Gastrocnemius medialis (tissue), 4 donors: ENCODE measurements around the gene IMPDH1. TPM values are rescaled to one million over a fixed set of nuclear protein-coding genes. Genes with fewer than 3 reads are reported as not detected.

Source experiments
- ATAC-seq, 2 donors: fragments of 150-250 bp; one replicate each; pipeline ENCODE4 v1.9.1; 2016
- DNase-seq, 2 donors: peaks; one replicate each; pipeline ENCODE4 v3.0.0-alpha.2; 2019
- H3K27ac ChIP-seq, 4 donors: fragments of 200-600 bp; sonication (generic); 1 replicate in 1 of 4; 2 replicates in 3 of 4; pipeline ENCODE4 v1.5.1; 2016 to 2018; ENCODE audit warnings: mild to moderate bottlenecking in 2 of 4, moderate library complexity in 1 of 4
- H3K27me3 ChIP-seq, 3 donors: fragments of 200-600 bp; sonication (generic) in 2 of 3; 1 replicate in 1 of 3; 2 replicates in 2 of 3; pipeline versions ENCODE4 v1.5.1 to v1.6.0; 2016 to 2019; ENCODE audit warnings: mild to moderate bottlenecking in 1 of 3, moderate library complexity in 1 of 3
- H3K36me3 ChIP-seq, 2 donors: fragments of 200-600 bp; sonication (generic) in 1 of 2; one replicate each; pipeline ENCODE4 v1.5.1; 2017 to 2018
- H3K4me1 ChIP-seq, 2 donors: fragments of 200-600 bp; sonication (generic) in 1 of 2; one replicate each; pipeline ENCODE4 v1.5.1; 2016 to 2017; ENCODE audit warnings: mild to moderate bottlenecking in 2 of 2
- H3K4me3 ChIP-seq, 4 donors: fragments of 200-600 bp; sonication (generic) in 3 of 4; 1 replicate in 1 of 4; 2 replicates in 3 of 4; pipeline ENCODE4 v1.5.1; 2016 to 2019; ENCODE audit warnings: mild to moderate bottlenecking in 2 of 4
- H3K9me3 ChIP-seq, 3 donors: fragments of 200-600 bp; sonication (generic) in 2 of 3; 1 replicate in 1 of 3; 2 replicates in 2 of 3; pipeline ENCODE4 v1.5.1; 2016 to 2019
- POLR2A ChIP-seq, 2 donors: fragments of 450-650 bp; IDR thresholded peaks; one replicate each; pipeline ENCODE4 v1.6.1; 2017; ENCODE audit warnings: antibody characterized with exemption in 2 of 2, mild to moderate bottlenecking in 2 of 2, moderate library complexity in 2 of 2
- in situ Hi-C, 4 donors: fragments of 200-750 bp; cut with MboI; loops; one replicate each; pipeline versions ENCODE4 v1.15.0 to v1.8.0; 2017; ENCODE audit warnings: low sequenced_read_pairs in 4 of 4
- intact Hi-C: fragments of 100-400 bp; cut with DNase I; formaldehyde crosslinking; loops from one replicate; pipeline ENCODE4 v1.15.1; 2023; ENCODE audit warnings: low total_unique reads
- total RNA-seq, 4 donors: library from RNA; depleted of rRNA; stranded (reverse); fragments of >200 nt; gene quantifications; one replicate each; pipeline versions ENCODE4 v1.1.0 to v1.2.3, GENCODE V29; 2016
- TF ChIP-seq, protein P1 (sequence below), 5 experiments: fragments of 450-650 bp in 3 of 5; fragments of 200-600 bp in 2 of 5; sonication (generic) in 2 of 5; IDR thresholded peaks in 4 of 5; conservative IDR thresholded peaks in 1 of 5; 1 replicate in 4 of 5; 2 replicates in 1 of 5; pipeline ENCODE4 v1.5.1; 2016 to 2019; ENCODE audit warnings: antibody characterized with exemption in 5 of 5, mild to moderate bottlenecking in 3 of 5, moderate library complexity in 3 of 5

The IMPDH1 gene
- total RNA-seq, 4 donors from 2014 or later: 4.0 to 7.1 (median 4.9) TPM

DNA sequence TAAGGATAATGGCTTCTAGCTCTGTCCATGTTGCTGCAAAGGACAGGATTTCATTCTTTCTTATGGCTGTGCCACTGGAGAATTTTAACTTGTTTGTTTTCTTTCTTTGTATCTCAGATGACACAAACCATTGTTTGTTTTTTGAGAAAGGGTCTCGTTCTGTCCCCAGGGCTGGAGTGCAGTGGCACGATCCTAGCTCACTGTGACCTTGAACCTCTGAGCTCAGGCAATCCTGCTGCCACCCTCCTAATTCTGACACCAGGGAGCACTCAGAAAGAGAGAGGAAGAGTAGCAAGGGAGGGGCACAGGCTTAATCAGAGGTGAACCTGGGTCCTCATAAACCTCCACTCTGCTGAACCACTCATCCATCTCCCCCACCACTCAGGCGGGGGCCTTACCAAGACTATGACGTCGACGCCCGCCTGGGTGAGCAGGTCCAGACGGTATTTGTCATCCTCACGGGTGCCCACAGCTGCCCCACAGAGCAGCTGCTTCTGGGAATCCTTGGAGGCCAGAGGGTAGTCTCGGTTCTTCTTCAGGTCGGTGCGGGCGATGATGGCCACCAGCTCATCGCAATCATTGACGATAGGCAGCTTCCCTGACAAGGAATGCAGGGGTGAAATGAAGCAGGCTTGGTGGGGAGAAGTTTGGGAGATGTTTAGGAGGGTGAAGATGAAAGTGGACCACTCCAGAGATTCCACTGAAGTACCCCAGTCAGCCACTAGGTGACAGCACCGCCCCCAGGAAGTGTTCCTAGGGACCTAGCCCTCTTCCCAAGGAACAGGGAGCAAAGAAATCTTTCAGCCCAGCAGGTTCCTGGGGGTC lies 11.6 kb downstream of the IMPDH1 start:
- Histone ChIP-seq H3K9me3 (no peaks in the 10 kb centered on the region), H3K27me3 (no peaks in the 10 kb centered on the region), H3K4me3 (no peak overlapping the region), H3K27ac (no peak overlapping the region), H3K4me1 (no peaks in the 10 kb centered on the region), H3K36me3 (peaks cover 0 to 14% of the 10 kb centered on the region in 2 donors)
- no peak for TF ChIP-seq POLR2A (IDR thresholded peaks at IDR 0.05)
- TF ChIP-seq, protein P1, sequence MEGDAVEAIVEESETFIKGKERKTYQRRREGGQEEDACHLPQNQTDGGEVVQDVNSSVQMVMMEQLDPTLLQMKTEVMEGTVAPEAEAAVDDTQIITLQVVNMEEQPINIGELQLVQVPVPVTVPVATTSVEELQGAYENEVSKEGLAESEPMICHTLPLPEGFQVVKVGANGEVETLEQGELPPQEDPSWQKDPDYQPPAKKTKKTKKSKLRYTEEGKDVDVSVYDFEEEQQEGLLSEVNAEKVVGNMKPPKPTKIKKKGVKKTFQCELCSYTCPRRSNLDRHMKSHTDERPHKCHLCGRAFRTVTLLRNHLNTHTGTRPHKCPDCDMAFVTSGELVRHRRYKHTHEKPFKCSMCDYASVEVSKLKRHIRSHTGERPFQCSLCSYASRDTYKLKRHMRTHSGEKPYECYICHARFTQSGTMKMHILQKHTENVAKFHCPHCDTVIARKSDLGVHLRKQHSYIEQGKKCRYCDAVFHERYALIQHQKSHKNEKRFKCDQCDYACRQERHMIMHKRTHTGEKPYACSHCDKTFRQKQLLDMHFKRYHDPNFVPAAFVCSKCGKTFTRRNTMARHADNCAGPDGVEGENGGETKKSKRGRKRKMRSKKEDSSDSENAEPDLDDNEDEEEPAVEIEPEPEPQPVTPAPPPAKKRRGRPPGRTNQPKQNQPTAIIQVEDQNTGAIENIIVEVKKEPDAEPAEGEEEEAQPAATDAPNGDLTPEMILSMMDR (IDR thresholded peaks at IDR 0.05 in 4 of 5, conservative IDR thresholded peaks at IDR 0.05 in 1 of 5): peak; percentile 71 to 96 (median 92)
- intact Hi-C loops: loop anchor here (1.0 kb wide), 2 partner anchors 27 to 63 kb away; no protein-coding TSS in a partner anchor
- DNase-seq (no peak), ATAC-seq (peak in 1 of 2 donors; percentile 82)
- in situ Hi-C loops: no loop called here

DNA sequence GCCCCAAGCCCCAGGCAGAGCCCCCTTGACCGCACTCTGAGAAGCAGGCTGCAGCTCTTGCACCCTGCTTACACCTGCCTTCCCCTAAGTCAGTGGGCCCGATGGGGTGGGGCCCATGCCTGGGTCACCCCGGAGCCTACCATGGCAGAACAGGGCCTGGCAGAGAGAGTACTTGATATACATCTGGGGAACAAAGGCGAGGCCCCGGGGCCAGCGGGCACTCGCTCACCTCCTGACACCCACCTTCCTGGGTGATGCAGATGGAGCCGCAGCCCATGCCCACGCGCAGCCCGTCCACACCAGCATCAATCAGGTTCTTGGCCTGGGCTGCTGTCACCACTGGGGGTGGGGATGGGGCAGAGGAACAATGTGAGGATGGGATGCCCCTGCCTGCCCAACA lies 13.4 kb downstream of the IMPDH1 start:
- TF ChIP-seq, protein P1 (IDR thresholded peaks at IDR 0.05 in 4 of 5, conservative IDR thresholded peaks at IDR 0.05 in 1 of 5): no peak
- no peak for TF ChIP-seq POLR2A (IDR thresholded peaks at IDR 0.05)
- in situ Hi-C loops (no loop called here), intact Hi-C loops (no loop called here)

DNA sequence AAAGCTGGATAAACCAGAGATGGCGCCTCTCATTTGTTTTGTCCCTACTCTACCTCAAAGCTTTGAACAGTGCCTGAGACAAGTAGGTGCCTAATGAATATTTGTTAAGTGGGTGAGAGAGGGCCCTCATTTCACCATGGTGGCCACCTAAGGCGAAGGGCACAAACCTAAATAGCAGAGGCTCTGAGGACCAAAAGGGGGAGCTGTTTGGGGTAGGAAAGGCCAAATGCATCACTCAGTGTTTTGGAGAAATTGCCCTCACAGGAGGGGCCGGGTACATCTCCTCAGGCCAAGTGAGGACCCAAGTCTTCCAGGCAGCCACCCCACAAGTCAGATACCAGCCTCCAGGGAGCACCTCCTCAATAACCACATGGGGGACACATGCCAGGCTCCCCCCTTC lies 14.0 kb downstream of the IMPDH1 start:
- no peaks in the 10 kb centered on the region for H3K27me3 ChIP-seq
- intact Hi-C loops: no loop called here
- in situ Hi-C loops: no loop called here

More for the DNA sequence above, 13.4 kb downstream of the IMPDH1 start:
- Histone ChIP-seq H3K27me3 (no peaks in the 10 kb centered on the region), H3K4me1 (no peaks in the 10 kb centered on the region), H3K9me3 (no peaks in the 10 kb centered on the region), H3K27ac (no peak overlapping the region), H3K4me3 (no peak overlapping the region), H3K36me3 (peaks cover 0 to 14% of the 10 kb centered on the region in 2 donors)
- DNase-seq: no peak
- ATAC-seq: no peak

DNA sequence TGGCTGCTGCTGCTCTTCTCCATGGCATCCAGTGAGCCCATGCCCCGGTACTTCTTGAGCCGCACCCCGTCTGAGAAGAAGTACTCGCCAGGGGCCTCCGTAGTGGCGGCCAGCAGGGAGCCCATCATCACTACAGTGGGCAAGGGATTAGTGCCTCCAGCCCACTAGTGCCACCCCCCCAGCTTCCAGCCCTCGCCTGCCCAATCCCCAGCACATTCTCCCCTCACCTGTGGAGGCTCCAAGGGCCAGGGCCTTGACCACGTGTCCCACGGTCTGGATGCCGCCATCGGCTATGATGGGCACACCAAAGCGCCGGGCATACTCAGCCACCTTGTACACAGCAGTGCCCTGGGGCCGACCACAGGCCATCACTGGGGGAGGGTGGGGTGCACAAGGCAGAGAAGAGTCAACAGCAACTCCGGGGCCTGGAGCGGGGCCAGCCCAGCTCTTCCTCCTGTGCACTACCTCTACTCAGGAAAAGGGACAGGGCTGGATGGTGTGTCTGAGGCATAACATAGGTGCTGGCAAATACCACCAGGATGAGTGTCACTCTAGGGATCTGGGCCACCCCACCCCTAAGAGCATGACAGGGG lies 14.8 kb downstream of the IMPDH1 start:
- DNase-seq (no peak), ATAC-seq (no peak)
- H3K36me3 ChIP-seq: peaks cover 0 to 14% of the 10 kb centered on the region in 2 donors
- no peak overlapping the region for H3K27ac ChIP-seq
- H3K27me3 ChIP-seq: no peaks in the 10 kb centered on the region
- no peak overlapping the region for H3K4me3 ChIP-seq
- in situ Hi-C loops: no loop called here
- TF ChIP-seq POLR2A (IDR thresholded peaks at IDR 0.05): no peak
- TF ChIP-seq, protein P1 (IDR thresholded peaks at IDR 0.05 in 4 of 5, conservative IDR thresholded peaks at IDR 0.05 in 1 of 5): no peak
- H3K9me3 ChIP-seq: no peaks in the 10 kb centered on the region
- intact Hi-C loops: no loop called here
- no peaks in the 10 kb centered on the region for H3K4me1 ChIP-seq

More for the DNA sequence above, 14.0 kb downstream of the IMPDH1 start:
- DNase-seq: no peak
- Histone ChIP-seq H3K27ac (no peak overlapping the region), H3K4me3 (no peak overlapping the region), H3K36me3 (peaks cover 0 to 14% of the 10 kb centered on the region in 2 donors), H3K9me3 (no peaks in the 10 kb centered on the region), H3K4me1 (no peaks in the 10 kb centered on the region)
- TF ChIP-seq POLR2A (IDR thresholded peaks at IDR 0.05): no peak
- TF ChIP-seq, protein P1 (IDR thresholded peaks at IDR 0.05 in 4 of 5, conservative IDR thresholded peaks at IDR 0.05 in 1 of 5): no peak
- no peak for ATAC-seq
